Transverse colon (tissue), 3 donors: ENCODE data around the gene DENND1B.
"Not testable (repeated sequence)": the region's sequence is repeated elsewhere in the genome, so short reads cannot be mapped to it uniquely, and the experiment has no call there.

Experiments
- CTCF ChIP-seq, 5 experiments: fragments of 200-600 bp in 3 of 5; fragments of 450-650 bp in 2 of 5; sonication (generic) in 3 of 5; IDR thresholded peaks; 1 replicate in 2 of 5; 2 replicates in 3 of 5; pipeline ENCODE4 v1.5.1; 2016 to 2017; ENCODE audit warnings: antibody characterized with exemption in 5 of 5, inconsistent platforms in 3 of 5, mild to moderate bottlenecking in 2 of 5, moderate library complexity in 1 of 5
- EP300 ChIP-seq: sonication (generic); formaldehyde crosslinking; IDR thresholded peaks from one replicate; pipeline ENCODE4 v1.6.1; 2017; ENCODE audit warnings: antibody characterized with exemption, low read depth

DNA sequence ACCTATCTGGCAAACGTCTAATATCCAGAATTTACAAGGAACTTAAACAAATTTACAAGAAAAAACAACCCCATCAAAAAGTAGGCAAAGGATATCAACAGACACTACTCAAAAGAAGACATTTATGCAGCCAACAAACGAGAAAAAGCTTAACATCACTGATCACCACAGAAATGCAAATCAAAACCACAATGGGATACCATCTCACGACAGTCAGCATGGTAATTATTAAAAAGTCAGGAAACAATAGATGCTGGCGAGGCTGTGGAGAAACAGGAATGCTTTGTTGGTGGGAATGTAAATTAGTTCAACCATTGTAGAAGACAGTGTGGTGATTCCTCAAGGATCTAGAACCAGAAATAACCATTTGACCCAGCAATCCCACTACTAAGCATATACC is 74.6 kb downstream of the DENND1B start:
- TF ChIP-seq CTCF (IDR thresholded peaks at IDR 0.05); EP300: not testable (repeated sequence)
